Astrocyte of the cerebellum (primary cell): ENCODE measurements around the gene CGNL1.

Experiments used
- DNase-seq: peaks from one replicate; pipeline ENCODE4 v3.0.0-alpha.2; 2011; ENCODE audit warnings: low read depth
- H3K4me3 ChIP-seq: 2 replicates; pipeline ENCODE4 v1.5.1; 2011; ENCODE audit warnings: mild to moderate bottlenecking, low read depth, low read length, moderate library complexity
- in situ Hi-C: cut with HindIII; loops from 2 replicates; pipeline ENCODE4 v1.10.0; 2017; ENCODE audit warnings: low sequenced_read_pairs
- TF ChIP-seq, protein P1 (sequence below): IDR thresholded peaks from 2 replicates; pipeline ENCODE4 v1.5.1; 2012; ENCODE audit warnings: low read length, low read depth, moderate library complexity, mild to moderate bottlenecking; ENCODE audit errors: missing control alignments

The CGNL1 gene

DNA sequence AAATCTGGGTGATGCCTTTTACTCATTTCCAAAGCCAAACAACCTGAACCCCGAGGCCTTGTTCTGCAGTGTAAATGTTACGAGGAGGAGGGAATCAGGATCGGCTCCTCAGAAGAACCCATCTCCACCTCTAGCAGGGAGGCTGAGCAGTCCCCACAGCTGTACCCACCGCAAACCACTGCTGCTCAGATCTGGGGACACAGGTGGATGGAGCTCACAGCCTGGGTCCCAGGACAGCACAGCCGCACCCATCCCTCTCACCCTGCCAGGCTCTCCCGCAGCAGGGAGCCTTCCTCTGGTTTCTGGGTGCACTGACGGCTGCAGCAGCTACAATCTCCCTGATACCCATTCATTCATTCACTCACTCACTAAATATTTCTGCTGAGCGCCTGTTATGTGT lies 44.0 kb upstream of the CGNL1 start:
- H3K4me3 ChIP-seq = no peak overlapping the region

GRCh38 chr15:57333487-57333886 lies 42.8 kb upstream of the CGNL1 start:
- TF ChIP-seq, protein P1, sequence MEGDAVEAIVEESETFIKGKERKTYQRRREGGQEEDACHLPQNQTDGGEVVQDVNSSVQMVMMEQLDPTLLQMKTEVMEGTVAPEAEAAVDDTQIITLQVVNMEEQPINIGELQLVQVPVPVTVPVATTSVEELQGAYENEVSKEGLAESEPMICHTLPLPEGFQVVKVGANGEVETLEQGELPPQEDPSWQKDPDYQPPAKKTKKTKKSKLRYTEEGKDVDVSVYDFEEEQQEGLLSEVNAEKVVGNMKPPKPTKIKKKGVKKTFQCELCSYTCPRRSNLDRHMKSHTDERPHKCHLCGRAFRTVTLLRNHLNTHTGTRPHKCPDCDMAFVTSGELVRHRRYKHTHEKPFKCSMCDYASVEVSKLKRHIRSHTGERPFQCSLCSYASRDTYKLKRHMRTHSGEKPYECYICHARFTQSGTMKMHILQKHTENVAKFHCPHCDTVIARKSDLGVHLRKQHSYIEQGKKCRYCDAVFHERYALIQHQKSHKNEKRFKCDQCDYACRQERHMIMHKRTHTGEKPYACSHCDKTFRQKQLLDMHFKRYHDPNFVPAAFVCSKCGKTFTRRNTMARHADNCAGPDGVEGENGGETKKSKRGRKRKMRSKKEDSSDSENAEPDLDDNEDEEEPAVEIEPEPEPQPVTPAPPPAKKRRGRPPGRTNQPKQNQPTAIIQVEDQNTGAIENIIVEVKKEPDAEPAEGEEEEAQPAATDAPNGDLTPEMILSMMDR = no peak
- H3K4me3 ChIP-seq = no peak overlapping the region
- in situ Hi-C loops = no loop called here
- DNase-seq = peak; percentile 51

More for the DNA sequence above, 44.0 kb upstream of the CGNL1 start:
- in situ Hi-C loops = no loop called here
- no peak for DNase-seq
- TF ChIP-seq, protein P1 = no peak

DNA sequence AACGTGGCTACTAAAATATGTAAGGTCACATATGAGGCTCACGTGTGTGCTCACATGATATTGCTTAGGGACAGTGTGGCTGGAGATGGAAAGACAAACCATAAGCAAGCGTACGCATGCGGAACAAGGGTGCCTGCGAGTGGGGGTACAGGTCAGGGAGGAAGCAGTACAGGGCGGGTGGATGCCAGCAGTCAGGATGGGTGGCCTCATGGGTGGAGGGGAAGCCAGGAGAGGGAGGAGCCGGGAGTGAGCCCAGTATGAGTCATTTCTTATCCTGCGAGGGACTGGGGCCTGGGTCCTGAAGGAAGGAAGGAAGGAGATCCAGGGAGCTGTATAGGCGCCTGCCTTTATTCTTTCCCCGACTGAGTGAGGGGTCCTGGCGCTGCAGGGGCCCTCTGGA lies 42.0 kb upstream of the CGNL1 start:
- no peak for DNase-seq
- H3K4me3 ChIP-seq = no peak overlapping the region
- TF ChIP-seq, protein P1 = no peak
- in situ Hi-C loops = no loop called here

DNA sequence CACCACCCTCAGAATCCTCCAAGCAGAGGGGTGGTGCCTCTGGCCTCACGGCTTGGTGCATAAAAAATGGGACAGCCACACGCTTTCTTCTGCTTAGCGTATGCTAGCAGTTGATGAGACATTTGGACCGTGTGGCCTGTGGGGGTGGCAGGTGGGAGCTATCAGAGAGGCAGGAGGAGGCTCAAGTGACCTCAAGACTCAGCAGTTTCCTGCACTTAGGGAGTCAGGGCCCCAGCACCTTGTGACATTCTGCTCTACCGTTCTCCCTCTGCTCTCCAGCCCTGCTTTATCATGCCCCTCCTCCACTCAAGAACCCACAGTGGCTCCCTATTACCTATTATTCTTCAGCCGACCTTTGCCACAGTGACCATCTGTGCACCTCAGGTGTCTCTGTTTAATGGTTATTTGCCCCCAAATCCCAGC lies 41.0 kb upstream of the CGNL1 start:
- no peak overlapping the region for H3K4me3 ChIP-seq
- DNase-seq = no peak
- in situ Hi-C loops = no loop called here
- TF ChIP-seq, protein P1 = no peak

GRCh38 chr15:57335719-57336118 lies 40.6 kb upstream of the CGNL1 start:
- in situ Hi-C loops = no loop called here
- DNase-seq = no peak
- H3K4me3 ChIP-seq = no peak overlapping the region
- TF ChIP-seq, protein P1 = no peak

DNA sequence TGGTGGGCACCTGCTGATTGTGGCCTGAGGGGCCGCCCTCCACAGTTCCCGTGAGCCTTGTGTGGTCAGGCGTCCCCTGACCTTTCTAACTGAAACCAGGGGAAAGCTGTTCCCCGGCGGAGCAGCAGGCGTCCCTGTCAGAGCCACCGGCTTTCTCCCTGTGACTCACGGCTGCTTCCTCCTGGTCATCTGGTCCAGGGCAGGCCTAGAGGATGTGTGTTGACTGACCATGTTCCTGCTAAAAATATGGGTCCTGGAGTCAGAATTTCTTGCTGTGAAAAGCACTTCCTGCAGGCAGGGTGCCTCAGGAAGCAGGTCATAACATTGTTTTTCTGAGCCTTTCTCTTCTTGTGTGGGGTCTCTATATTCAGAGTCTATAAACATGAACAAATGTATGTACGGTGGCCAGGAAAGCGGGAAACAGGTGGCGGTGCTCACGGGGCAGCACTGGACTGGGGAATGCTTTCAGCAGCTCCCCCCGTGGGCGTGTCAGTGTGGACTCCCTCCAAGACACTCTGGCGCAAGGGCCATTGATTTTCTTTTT lies 38.4 kb upstream of the CGNL1 start:
- no peak overlapping the region for H3K4me3 ChIP-seq
- TF ChIP-seq, protein P1 = no peak
- in situ Hi-C loops = no loop called here
- no peak for DNase-seq
